ENCODE results near the gene TFAP2A.
A peak's percentile ranks its signal among the peaks of the same experiment; 100 is the strongest.

TFAP2A gene

DNA sequence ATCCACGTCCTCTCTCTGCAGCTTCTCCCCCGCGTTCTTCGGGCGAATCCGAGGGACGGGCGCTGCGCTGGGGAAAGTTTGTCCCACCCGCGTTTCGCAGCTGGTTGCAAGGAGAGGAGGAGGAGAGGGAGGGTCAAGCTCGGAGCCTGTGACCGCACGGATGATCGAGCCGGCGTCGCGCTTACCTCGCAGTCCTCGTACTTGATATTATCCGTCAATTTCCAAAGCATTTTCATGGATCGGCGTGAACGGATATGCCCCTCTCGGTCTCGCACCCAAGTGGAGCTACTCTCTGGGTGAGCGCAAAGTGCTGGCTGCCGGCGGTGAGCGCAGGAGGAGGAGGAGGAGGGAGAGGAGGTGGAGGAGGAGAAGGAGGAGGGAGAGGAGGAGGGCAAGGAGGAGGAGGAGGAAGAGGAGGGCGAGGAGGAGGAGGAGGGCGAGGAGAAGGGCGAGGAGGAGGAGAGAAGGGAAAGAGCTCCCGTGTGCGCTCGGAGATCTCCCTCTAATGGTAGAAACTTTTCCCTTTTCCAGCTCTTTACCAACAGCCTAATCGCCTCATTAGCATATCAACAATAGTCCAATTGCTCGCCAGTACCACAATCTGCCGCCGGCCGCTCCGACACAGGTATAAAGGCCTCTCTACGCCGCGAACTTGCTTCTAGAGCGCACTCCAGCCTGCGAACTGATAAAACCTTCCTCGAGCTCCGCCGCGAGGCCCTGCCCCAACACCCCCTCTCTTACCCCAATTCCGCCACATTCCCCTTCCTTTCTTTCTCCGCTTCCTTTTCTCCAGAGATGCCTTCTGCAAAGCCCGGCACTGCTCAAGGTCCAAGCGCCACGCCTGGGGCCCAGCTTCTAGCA is at the start of gene TFAP2A:
TFAP2A (minus strand) TSS at position 319 of the 861 bp plus-strand sequence; CDS start at position 236, 83 bp downstream.
- Mint-ChIP-seq H3K9me3 (peaks cover 11% of the 10 kb centered on the region), H3K36me3 (ENCODE audit: low read depth) (peaks cover 9% of the 10 kb centered on the region), H3K27ac (peak within 1 kb of the TSS; percentile 62), H3K27me3 (peaks cover 91% of the 10 kb centered on the region), H3K4me3 (peak within 1 kb of the TSS; percentile 73), H3K4me1 (ENCODE audit: low read depth) (peaks cover 52% of the 10 kb centered on the region)

GRCh38 chr6:10463491-10464481 is 48.9 kb upstream of the TFAP2A start:
- no peaks in the 10 kb centered on the region for H3K4me1 Mint-ChIP-seq (ENCODE audit: low read depth)
- H3K36me3 Mint-ChIP-seq (ENCODE audit: low read depth), result no peaks in the 10 kb centered on the region
- no peak overlapping the region for H3K4me3 Mint-ChIP-seq
- no peaks in the 10 kb centered on the region for H3K9me3 Mint-ChIP-seq
- peaks cover 19% of the 10 kb centered on the region for H3K27me3 Mint-ChIP-seq
- no peak overlapping the region for H3K27ac Mint-ChIP-seq

- Mint-ChIP-seq H3K36me3 (ENCODE audit: low read depth) (no peaks in the 10 kb centered on the region), H3K9me3 (no peaks in the 10 kb centered on the region), H3K27ac (no peak overlapping the region), H3K4me3 (no peak overlapping the region), H3K27me3 (peaks cover 19% of the 10 kb centered on the region), H3K4me1 (ENCODE audit: low read depth) (no peaks in the 10 kb centered on the region)
Measured at GRCh38 chr6:10463040-10463439, 48.2 kb upstream of the TFAP2A start.

DNA sequence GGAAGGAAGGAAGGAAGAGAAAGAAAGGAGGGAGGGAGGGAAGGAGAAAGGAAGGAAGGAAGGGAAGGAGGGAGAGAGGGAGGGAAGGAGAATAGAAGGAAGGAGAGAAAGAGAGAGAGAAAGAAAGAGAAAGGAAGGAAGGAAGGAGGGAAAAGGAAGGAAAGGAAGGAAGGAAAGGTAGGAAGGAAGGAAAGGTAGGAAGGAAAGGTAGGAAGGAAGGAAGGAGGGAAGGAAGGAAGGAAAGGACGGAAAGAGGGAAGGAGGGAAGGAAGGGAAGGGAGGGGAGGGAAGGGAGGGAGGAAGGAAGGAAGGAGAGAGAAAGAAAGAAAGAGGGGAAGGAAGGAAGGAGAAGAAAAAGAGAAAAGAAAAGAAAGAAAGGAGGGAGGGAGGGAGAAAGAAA is 47.0 kb upstream of the TFAP2A start:
- Mint-ChIP-seq H3K36me3 (ENCODE audit: low read depth) (no peaks in the 10 kb centered on the region), H3K27ac (no peak overlapping the region), H3K4me1 (ENCODE audit: low read depth) (no peaks in the 10 kb centered on the region), H3K27me3 (peaks cover 22% of the 10 kb centered on the region), H3K4me3 (no peak overlapping the region), H3K9me3 (no peaks in the 10 kb centered on the region)

DNA sequence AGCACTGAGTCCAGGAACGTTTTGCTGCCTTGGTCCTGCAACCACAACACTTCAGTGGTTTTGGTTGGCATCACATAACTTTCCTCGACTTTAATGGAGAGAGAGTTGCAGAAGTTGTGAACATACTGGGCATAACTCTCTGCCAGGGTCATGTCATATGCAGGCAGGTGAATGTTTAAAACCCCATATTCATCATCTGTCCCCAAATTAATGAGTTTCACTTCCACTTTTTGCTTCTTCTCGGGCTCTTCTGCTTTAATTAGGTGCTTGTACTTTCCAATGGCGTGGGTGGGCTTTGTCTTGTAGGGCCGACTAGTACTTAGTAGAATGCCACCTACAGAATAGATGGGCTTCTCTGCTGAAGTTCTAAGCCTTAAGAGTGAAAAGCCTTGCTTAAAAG is 45.2 kb upstream of the TFAP2A start:
- peaks cover 16% of the 10 kb centered on the region for H3K27me3 Mint-ChIP-seq
- H3K36me3 Mint-ChIP-seq (ENCODE audit: low read depth), result no peaks in the 10 kb centered on the region
- no peak overlapping the region for H3K27ac Mint-ChIP-seq
- no peaks in the 10 kb centered on the region for H3K9me3 Mint-ChIP-seq
- H3K4me3 Mint-ChIP-seq, result no peak overlapping the region
- H3K4me1 Mint-ChIP-seq (ENCODE audit: low read depth), result no peaks in the 10 kb centered on the region

GRCh38 chr6:10458287-10458686 is 43.4 kb upstream of the TFAP2A start:
- no peaks in the 10 kb centered on the region for H3K4me1 Mint-ChIP-seq (ENCODE audit: low read depth)
- no peak overlapping the region for H3K4me3 Mint-ChIP-seq

DNA sequence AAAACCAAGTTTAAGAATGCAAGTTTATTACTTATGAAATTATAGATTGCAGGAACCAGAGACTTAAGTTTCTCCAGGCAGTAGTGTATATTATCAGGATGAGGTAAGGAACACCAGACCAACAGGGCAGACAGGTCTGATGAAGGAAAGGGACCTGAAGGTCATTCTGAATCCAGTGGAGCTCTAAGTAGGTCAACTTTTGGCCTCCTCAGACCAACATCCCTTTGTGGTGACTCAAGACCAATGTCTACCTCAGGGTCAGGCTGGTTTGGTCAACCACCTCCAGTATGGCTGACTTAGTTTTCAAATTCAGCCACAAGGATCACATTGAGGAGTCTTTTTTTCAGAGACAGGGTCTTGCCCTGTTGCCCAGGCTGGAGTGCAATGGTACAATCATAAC is 38.7 kb upstream of the TFAP2A start:
- H3K27ac Mint-ChIP-seq, result no peak overlapping the region
- no peaks in the 10 kb centered on the region for H3K4me1 Mint-ChIP-seq (ENCODE audit: low read depth)
- no peaks in the 10 kb centered on the region for H3K9me3 Mint-ChIP-seq
- no peak overlapping the region for H3K4me3 Mint-ChIP-seq
- no peaks in the 10 kb centered on the region for H3K36me3 Mint-ChIP-seq (ENCODE audit: low read depth)
- peaks cover 18% of the 10 kb centered on the region for H3K27me3 Mint-ChIP-seq

More at GRCh38 chr6:10458287-10458686, 43.4 kb upstream of the TFAP2A start:
- Mint-ChIP-seq H3K27me3 (peaks cover 16% of the 10 kb centered on the region), H3K36me3 (ENCODE audit: low read depth) (no peaks in the 10 kb centered on the region), H3K27ac (no peak overlapping the region), H3K9me3 (no peaks in the 10 kb centered on the region)

DNA sequence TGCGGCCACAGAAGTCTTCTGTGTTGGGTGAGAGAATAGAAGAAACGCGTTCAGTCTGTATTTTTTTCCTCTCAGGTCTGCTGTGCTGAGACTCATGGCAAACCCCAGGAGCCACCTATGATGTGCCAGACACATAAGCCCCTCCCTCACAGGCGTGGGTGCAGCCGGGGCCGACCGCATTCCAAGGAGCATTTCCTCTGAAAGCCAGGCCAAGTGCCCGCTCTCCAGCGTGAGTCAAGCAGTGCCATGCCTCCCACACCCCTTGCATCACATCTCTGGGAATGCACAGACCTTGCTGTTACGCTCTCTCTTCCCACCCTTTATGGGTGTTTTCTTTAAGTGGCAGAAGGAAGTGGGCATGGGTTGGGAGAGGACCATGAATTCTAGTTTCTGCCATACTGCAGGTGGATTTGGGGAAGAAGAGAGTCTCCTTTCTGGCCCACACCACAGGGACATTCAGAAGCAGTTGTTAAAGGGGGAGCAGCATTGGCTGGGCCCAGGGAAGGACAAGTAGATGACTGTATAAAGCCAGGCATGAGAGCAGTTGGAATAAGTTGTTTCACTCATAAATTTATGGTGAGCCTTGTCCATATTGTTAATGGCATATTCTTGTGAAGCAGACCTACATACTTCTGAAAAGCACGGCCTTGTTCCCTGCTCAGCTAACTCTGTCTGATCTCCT is 37.1 kb upstream of the TFAP2A start:
- no peaks in the 10 kb centered on the region for H3K36me3 Mint-ChIP-seq (ENCODE audit: low read depth)
- H3K4me1 Mint-ChIP-seq (ENCODE audit: low read depth), result no peaks in the 10 kb centered on the region
- H3K4me3 Mint-ChIP-seq, result no peak overlapping the region
- H3K27ac Mint-ChIP-seq, result no peak overlapping the region
- no peaks in the 10 kb centered on the region for H3K9me3 Mint-ChIP-seq
- peaks cover 15% of the 10 kb centered on the region for H3K27me3 Mint-ChIP-seq

DNA sequence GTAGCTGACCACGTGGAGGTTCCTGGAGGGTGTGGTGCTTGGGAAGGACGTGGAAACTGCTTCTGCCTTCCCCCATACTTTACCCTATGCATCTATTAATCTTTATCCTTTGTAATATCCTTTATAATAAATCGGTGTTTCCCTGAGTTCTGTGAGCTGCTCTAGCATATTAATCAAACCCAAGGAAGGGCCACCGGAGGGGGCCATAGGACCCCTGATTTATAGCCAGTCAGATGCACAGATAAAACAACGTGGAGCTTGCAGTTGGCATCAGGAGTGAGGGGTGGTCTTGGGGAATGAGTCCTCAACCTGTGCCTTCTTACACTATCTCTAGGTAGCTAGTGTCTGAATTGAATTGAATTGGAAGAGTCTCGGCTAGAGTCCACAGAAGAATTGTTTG is 36.5 kb upstream of the TFAP2A start:
- Mint-ChIP-seq H3K27me3 (peaks cover 17% of the 10 kb centered on the region), H3K9me3 (no peaks in the 10 kb centered on the region), H3K4me1 (ENCODE audit: low read depth) (no peaks in the 10 kb centered on the region), H3K27ac (no peak overlapping the region), H3K36me3 (ENCODE audit: low read depth) (no peaks in the 10 kb centered on the region), H3K4me3 (no peak overlapping the region)

- no peak overlapping the region for H3K4me3 Mint-ChIP-seq
- H3K36me3 Mint-ChIP-seq (ENCODE audit: low read depth), result no peaks in the 10 kb centered on the region
- no peak overlapping the region for H3K27ac Mint-ChIP-seq
- peaks cover 20% of the 10 kb centered on the region for H3K27me3 Mint-ChIP-seq
- no peaks in the 10 kb centered on the region for H3K4me1 Mint-ChIP-seq (ENCODE audit: low read depth)
- no peaks in the 10 kb centered on the region for H3K9me3 Mint-ChIP-seq
Measured at GRCh38 chr6:10449751-10450150, 34.9 kb upstream of the TFAP2A start.

DNA sequence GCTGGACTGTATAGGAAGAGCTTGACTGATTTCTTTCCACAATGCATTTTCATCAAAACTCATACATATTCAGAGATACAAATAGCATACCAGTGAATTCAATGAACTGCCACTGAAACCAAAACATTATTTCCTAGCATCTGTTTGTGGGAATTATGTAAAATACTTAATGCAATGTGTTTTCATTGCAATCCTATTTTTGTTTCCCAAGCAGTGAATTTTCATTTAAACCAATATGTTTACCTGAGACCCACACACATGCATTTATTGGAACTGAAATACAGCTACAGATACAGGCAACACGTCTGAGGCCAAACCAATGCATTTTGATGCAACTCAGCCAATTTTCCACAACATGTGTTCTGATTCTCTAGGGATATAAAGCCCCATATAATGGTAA is 33.2 kb upstream of the TFAP2A start:
- H3K9me3 Mint-ChIP-seq, result no peaks in the 10 kb centered on the region
- no peak overlapping the region for H3K4me3 Mint-ChIP-seq
- peaks cover 20% of the 10 kb centered on the region for H3K27me3 Mint-ChIP-seq
- no peaks in the 10 kb centered on the region for H3K4me1 Mint-ChIP-seq (ENCODE audit: low read depth)
- no peaks in the 10 kb centered on the region for H3K36me3 Mint-ChIP-seq (ENCODE audit: low read depth)
- no peak overlapping the region for H3K27ac Mint-ChIP-seq

DNA sequence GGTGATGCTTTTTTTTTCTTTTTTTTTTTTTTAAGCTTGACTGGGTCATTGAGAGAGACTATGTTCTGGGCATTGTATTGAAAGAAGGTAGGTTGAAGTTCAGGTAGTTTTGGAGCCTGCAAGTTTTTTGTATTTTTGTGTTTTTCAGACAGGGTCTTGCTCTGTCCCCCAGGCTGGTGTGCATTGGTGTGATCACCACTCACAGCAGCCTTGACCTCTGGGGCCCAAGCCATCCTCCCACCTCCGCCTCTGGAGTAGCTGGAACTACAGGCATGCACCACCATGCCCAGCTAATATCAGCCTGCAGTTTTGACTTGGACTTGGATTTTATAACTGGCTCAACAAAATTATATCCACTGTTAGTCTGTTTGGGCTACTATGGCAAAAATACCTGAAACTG is 31.7 kb upstream of the TFAP2A start:
- no peaks in the 10 kb centered on the region for H3K4me1 Mint-ChIP-seq (ENCODE audit: low read depth)
- H3K9me3 Mint-ChIP-seq, result no peaks in the 10 kb centered on the region
- H3K36me3 Mint-ChIP-seq (ENCODE audit: low read depth), result no peaks in the 10 kb centered on the region
- peaks cover 27% of the 10 kb centered on the region for H3K27me3 Mint-ChIP-seq
- no peak overlapping the region for H3K4me3 Mint-ChIP-seq
- H3K27ac Mint-ChIP-seq, result no peak overlapping the region

DNA sequence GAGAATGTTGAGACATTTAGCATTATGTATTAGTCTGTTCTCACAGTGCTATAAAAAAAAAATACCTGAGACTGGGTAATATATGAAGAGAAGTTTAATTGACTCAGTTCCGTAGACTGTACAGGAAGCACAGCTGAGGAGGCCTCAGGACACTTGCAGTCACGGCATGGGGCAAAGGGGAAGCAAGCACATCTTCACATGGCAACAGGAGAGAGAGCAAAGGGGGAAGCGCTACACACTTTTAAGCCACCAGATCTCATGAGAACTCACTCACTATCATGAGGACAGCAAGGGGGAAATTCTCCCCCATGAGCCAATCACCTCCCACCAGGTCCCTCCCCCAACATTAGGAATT is 26.8 kb upstream of the TFAP2A start:
- H3K9me3 Mint-ChIP-seq, result no peaks in the 10 kb centered on the region
- H3K27ac Mint-ChIP-seq, result no peak overlapping the region
- H3K36me3 Mint-ChIP-seq (ENCODE audit: low read depth), result no peaks in the 10 kb centered on the region
- H3K4me1 Mint-ChIP-seq (ENCODE audit: low read depth), result no peaks in the 10 kb centered on the region
- no peak overlapping the region for H3K4me3 Mint-ChIP-seq
- peaks cover 24% of the 10 kb centered on the region for H3K27me3 Mint-ChIP-seq

- Mint-ChIP-seq H3K4me1 (ENCODE audit: low read depth) (no peaks in the 10 kb centered on the region), H3K4me3 (no peak overlapping the region), H3K27me3 (peaks cover 19% of the 10 kb centered on the region), H3K36me3 (ENCODE audit: low read depth) (no peaks in the 10 kb centered on the region), H3K27ac (no peak overlapping the region), H3K9me3 (no peaks in the 10 kb centered on the region)
Measured at GRCh38 chr6:10441004-10441654, 26.3 kb upstream of the TFAP2A start.
